K562 (cell line): ENCODE data around the gene STK4. TPM values are rescaled to one million over a fixed set of nuclear protein-coding genes. Genes with fewer than 3 reads are reported as not detected.

Experiments
- ATAC-seq: fragments of 200-7000 bp; cut with Tn5 transposase; 3 replicates; pipeline ENCODE4 v1.9.1; 2020; ENCODE audit warnings: moderate library complexity
- BruUV-seq: library from RNA; stranded (reverse); fragments of 400-500 nt; replicated peaks from 2 replicates; lab custom pipeline; 2021; lab: Mats Ljungman, UMichigan
- CTCF ChIA-PET: fragments of 300-600 bp; formaldehyde crosslinking; extraction: SDS; loops from one replicate; lab custom pipeline; 2021; ENCODE audit warnings: low intra/inter-chr PET ratio; lab: Yijun Ruan, JAX
- POLR2A ChIA-PET: fragments of 300-600, 350-650 bp; sonication (Branson Sonifier 250); formaldehyde crosslinking; extraction: SDS; loops from one replicate; lab custom pipeline; 2021; ENCODE audit warnings: antibody characterized with exemption, inconsistent platforms; lab: Yijun Ruan, JAX
- DNase-seq, 4 experiments: peaks; one replicate each; pipeline versions ENCODE4 v3.0.0 to v3.0.0-alpha.2; 2011 to 2018; ENCODE audit warnings: low spot score in 3 of 4, mixed read lengths in 3 of 4; ENCODE audit errors: extremely low read depth in 1 of 4
- FAIRE-seq: peaks from 2 replicates; lab custom pipeline; 2011; peaks lifted over from hg19 to GRCh38; lab: Jason Lieb, UNC
- H2AFZ ChIP-seq: 2 replicates; pipeline ENCODE4 v1.6.0; 2011; ENCODE audit warnings: low read depth, low read length, control low read depth, inconsistent platforms
- H3K27ac ChIP-seq: fragments of 200-600 bp; 3 replicates; pipeline ENCODE4 v1.8.0; 2011; ENCODE audit warnings: low read depth, mild to moderate bottlenecking, control low read depth, inconsistent platforms, low read length, moderate library complexity, mixed read lengths; ENCODE audit errors: extremely low read depth
- H3K27me3 ChIP-seq, 2 experiments: fragments of 300-600 bp in 1 of 2; 2 replicates in 1 of 2; 3 replicates in 1 of 2; pipeline versions ENCODE4 v1.6.0 to v1.8.0; 2011; ENCODE audit warnings: inconsistent platforms in 2 of 2, low read length in 2 of 2, mild to moderate bottlenecking in 1 of 2, mixed read lengths in 1 of 2, moderate library complexity in 1 of 2; ENCODE audit not compliant: control insufficient read depth in 2 of 2, insufficient read depth in 2 of 2
- H3K36me3 ChIP-seq: fragments of 300-600 bp; 3 replicates; pipeline ENCODE4 v1.8.0; 2011; ENCODE audit warnings: mild to moderate bottlenecking, low read length, inconsistent platforms; ENCODE audit not compliant: control insufficient read depth, insufficient read depth
- H3K4me1 ChIP-seq, 2 experiments: fragments of 200-600 bp in 1 of 2; replicated peaks in 1 of 2; 2 replicates in 1 of 2; 3 replicates in 1 of 2; pipeline versions ENCODE4 v1.5.1 to v1.8.0; 2011; ENCODE audit warnings: inconsistent platforms in 2 of 2, low read length in 2 of 2, mild to moderate bottlenecking in 1 of 2, mixed read lengths in 1 of 2, moderate library complexity in 1 of 2; ENCODE audit not compliant: control insufficient read depth in 2 of 2, insufficient read depth in 2 of 2
- H3K4me2 ChIP-seq: 2 replicates; pipeline ENCODE4 v1.6.1; 2011; ENCODE audit warnings: low read length, control low read depth, inconsistent platforms, mixed read lengths; ENCODE audit not compliant: insufficient read depth
- H3K4me3 ChIP-seq: fragments of 200-600 bp; sonication (generic), shearing (Covaris generic); 2 replicates; pipeline ENCODE4 v1.5.1; 2016; ENCODE audit warnings: control low read depth, inconsistent platforms
- H3K79me2 ChIP-seq: fragments of 200-600 bp; 3 replicates; pipeline ENCODE4 v1.8.0; 2011; ENCODE audit warnings: low read length, inconsistent platforms; ENCODE audit not compliant: control insufficient read depth, insufficient read depth
- H3K9ac ChIP-seq, 2 experiments: 2 replicates each; pipeline versions ENCODE4 v1.6.0 to v1.6.1; 2011; ENCODE audit warnings: low read depth in 2 of 2, low read length in 2 of 2, control low read depth in 1 of 2, inconsistent platforms in 1 of 2, mild to moderate bottlenecking in 1 of 2, mixed read lengths in 1 of 2; ENCODE audit not compliant: insufficient read depth in 1 of 2
- H3K9me1 ChIP-seq: one replicate; pipeline ENCODE4 v1.6.0; 2011; ENCODE audit warnings: inconsistent platforms, mild to moderate bottlenecking, low read length, moderate library complexity; ENCODE audit not compliant: control insufficient read depth, insufficient read depth
- H3K9me3 ChIP-seq: replicated peaks from 2 replicates; pipeline ENCODE4 v1.5.1; 2011; ENCODE audit warnings: low read depth, low read length, inconsistent platforms; ENCODE audit not compliant: control insufficient read depth, insufficient read depth
- H4K20me1 ChIP-seq: replicated peaks from 2 replicates; pipeline ENCODE4 v1.6.1; 2011; ENCODE audit warnings: low read length, inconsistent platforms, mixed read lengths; ENCODE audit not compliant: control insufficient read depth, insufficient read depth
- ELF2 ChIP-seq: fragments of 250-450 bp; sonication (Bioruptor Pico); IDR thresholded peaks from 2 replicates; pipeline ENCODE4 v1.5.0; 2021; ENCODE audit warnings: mild to moderate bottlenecking
- EZH2 ChIP-seq: IDR thresholded peaks from 2 replicates; pipeline ENCODE4 v1.6.1; 2012; ENCODE audit warnings: low read depth, mild to moderate bottlenecking, inconsistent platforms, low read length, borderline replicate concordance
- FOXJ2 ChIP-seq: fragments of 200-800 bp; sonication (Bioruptor generic); IDR thresholded peaks from 2 replicates; pipeline ENCODE4 v1.6.1; 2016; ENCODE audit warnings: missing genetic modification characterization, missing compliant biosample characterization
- HNRNPK ChIP-seq: fragments of 200-400 bp; formaldehyde crosslinking; IDR thresholded peaks from one replicate; pipeline ENCODE4 v1.6.1; 2018; ENCODE audit warnings: mild to moderate bottlenecking, low read depth, low read length; ENCODE audit not compliant: poor library complexity, severe bottlenecking
- MEF2D ChIP-seq: conservative IDR thresholded peaks from 2 replicates; pipeline ENCODE4 v1.6.1; 2016; ENCODE audit warnings: low read depth, missing genetic modification characterization, missing compliant biosample characterization
- MYC ChIP-seq, 2 experiments: fragments of 250-450 bp in 1 of 2; sonication (Bioruptor Pico) in 1 of 2; IDR thresholded peaks; 2 replicates each; pipeline versions ENCODE4 v1.5.1 to v1.6.1; 2012 to 2021; ENCODE audit warnings: low read depth in 2 of 2, borderline replicate concordance in 1 of 2, improper control_type of control experiment in 1 of 2, low read length in 1 of 2, mild to moderate bottlenecking in 1 of 2, moderate library complexity in 1 of 2
- SMAD4 ChIP-seq: fragments of 250-450 bp; sonication (Bioruptor Pico); conservative IDR thresholded peaks from 2 replicates; pipeline ENCODE4 v1.8.0; 2021; ENCODE audit warnings: inconsistent platforms, mild to moderate bottlenecking, moderate library complexity
- SUPT5H ChIP-seq: fragments of 450-650 bp; IDR thresholded peaks from 2 replicates; pipeline ENCODE4 v1.6.1; 2016
- ZBTB17 ChIP-seq: fragments of 450-650 bp; formaldehyde crosslinking; IDR thresholded peaks from 2 replicates; pipeline ENCODE4 v1.4.0; 2020; ENCODE audit warnings: mild to moderate bottlenecking
- ZNF3 ChIP-seq: fragments of 250-450 bp; sonication (Bioruptor Pico); IDR thresholded peaks from 2 replicates; pipeline ENCODE4 v1.5.0; 2021; ENCODE audit warnings: mild to moderate bottlenecking, moderate library complexity
- WGBS: fragments of 100-300 bp; shearing (Covaris generic); methylation state at CpG from one replicate; pipeline ENCODE4 v1.1.6; 2016; ENCODE audit warnings: low coverage, mixed read lengths; ENCODE audit not compliant: insufficient coverage; ENCODE audit errors: missing lambda C conversion rate; 5-methylcytosine and 5-hydroxymethylcytosine counted together
- in situ Hi-C: fragments of 300-500 bp; cut with MboI; formaldehyde crosslinking; loops from 4 replicates; pipeline ENCODE4 v1.15.0; 2018; ENCODE audit warnings: inconsistent platforms, mixed read lengths
- intact Hi-C: fragments of 100-400 bp; cut with micrococcal nuclease; formaldehyde crosslinking; loops from 2 replicates; pipeline ENCODE4 v1.14.2; 2022
- polyA plus RNA-seq, 8 experiments: library from polyadenylated mRNA; depleted of rRNA in 4 of 8; stranded (reverse) in 5 of 8; unstranded in 3 of 8; fragments of >200 nt; fragmentation: Nextera tagmentation in 2 of 8; fragmentation: Illumina TruSeq in 1 of 8; extraction: Ambion mirVana in 2 of 8; extraction: Trizol in 1 of 8; gene quantifications; 2 replicates each; pipeline versions ENCODE4 v1.2.1 to v1.2.3, GENCODE V29; 2011 to 2014; ENCODE audit warnings: inconsistent platforms in 1 of 8, missing spikeins in 1 of 8
- total RNA-seq, 7 experiments: library from RNA; depleted of rRNA in 6 of 7; stranded (reverse); fragments of >200 nt in 6 of 7; fragmentation: Illumina TruSeq in 2 of 7; extraction: Trizol in 2 of 7; gene quantifications; 2 replicates each; pipeline versions ENCODE4 v1.2.1 to v1.2.3, GENCODE V29; 2011 to 2021; ENCODE audit warnings: low replicate concordance in 1 of 7
- TF ChIP-seq, protein P1 (sequence below): sonication (generic); formaldehyde crosslinking; IDR thresholded peaks from 2 replicates; pipeline ENCODE4 v1.8.1; 2023; ENCODE audit warnings: mild to moderate bottlenecking, missing genetic modification reagents

Gene STK4
- total and polyA plus RNA-seq, 9 of the 15 experiments (the other 6 are each of a cell fraction or from before 2014, with no cell fraction given): 11.9 to 30.6 (median 22.2) TPM

DNA sequence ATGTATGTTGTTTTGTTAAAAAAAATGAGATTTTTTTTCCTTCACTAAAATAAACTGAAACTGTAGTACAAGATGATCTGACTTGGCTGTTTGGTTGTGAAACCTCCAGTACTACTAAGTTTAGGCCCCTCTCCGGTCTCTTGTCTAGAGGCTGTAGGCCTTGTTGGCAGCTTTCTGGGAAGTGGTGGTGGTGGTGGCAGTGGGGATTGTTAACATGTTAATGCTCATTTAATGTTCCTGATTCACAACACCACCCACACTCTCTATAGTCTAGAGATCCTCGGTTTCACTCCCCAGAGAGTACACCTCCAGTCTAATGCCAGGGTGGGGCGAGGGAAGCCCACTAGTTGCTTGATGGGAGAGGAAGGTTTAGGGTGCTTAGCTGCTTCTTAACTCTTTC, 24.1 kb downstream of the STK4 start:
- intact Hi-C loops: no loop called here
- ChIA-PET POLR2A (interaction anchor here (0.7 to 1.3 kb wide), 2 partner anchors 16 to 30 kb away, joined by 5 read pairs; partner anchors contain the start of gene TOMM34), CTCF (interaction anchor here (0.6 kb wide), 1 partner anchor 1038 kb away, joined by 3 read pairs; no protein-coding TSS in a partner anchor)
- no TSS peak for BruUV-seq
- no peaks in the 10 kb centered on the region for H4K20me1 ChIP-seq
- TF ChIP-seq SMAD4 (CRISPR knock-in tag) (0 out of 2 replicates have a peak, but pooled peaks have one; percentile 22), ELF2 (CRISPR knock-in tag) (no peak)
- WGBS: 72% methylated on average over 3 of the region's 3 CpGs
- in situ Hi-C loops: no loop called here
- H3K4me2 ChIP-seq: no peak overlapping the region
- ATAC-seq (peak; percentile 58), DNase-seq (peak in 1 of 4 experiments; percentile 10), FAIRE-seq (no peak)
- H3K9ac ChIP-seq: no peak overlapping the region
- peaks cover 0 to 8% of the 10 kb centered on the region in 2 experiments; a peak in 4 of 5 replicates for H3K4me1 ChIP-seq
- peaks cover 24% of the 10 kb centered on the region for H3K79me2 ChIP-seq
- no peak overlapping the region for H2AFZ ChIP-seq
- H3K9me3 ChIP-seq: no peaks in the 10 kb centered on the region
- H3K36me3 ChIP-seq: peaks cover 45% of the 10 kb centered on the region
- peak overlapping the region; percentile 26; the same call in 1 of the 3 replicates for H3K27ac ChIP-seq
- no peaks in the 10 kb centered on the region for H3K27me3 ChIP-seq
- no peaks in the 10 kb centered on the region for H3K9me1 ChIP-seq
- no peak overlapping the region for H3K4me3 ChIP-seq

DNA sequence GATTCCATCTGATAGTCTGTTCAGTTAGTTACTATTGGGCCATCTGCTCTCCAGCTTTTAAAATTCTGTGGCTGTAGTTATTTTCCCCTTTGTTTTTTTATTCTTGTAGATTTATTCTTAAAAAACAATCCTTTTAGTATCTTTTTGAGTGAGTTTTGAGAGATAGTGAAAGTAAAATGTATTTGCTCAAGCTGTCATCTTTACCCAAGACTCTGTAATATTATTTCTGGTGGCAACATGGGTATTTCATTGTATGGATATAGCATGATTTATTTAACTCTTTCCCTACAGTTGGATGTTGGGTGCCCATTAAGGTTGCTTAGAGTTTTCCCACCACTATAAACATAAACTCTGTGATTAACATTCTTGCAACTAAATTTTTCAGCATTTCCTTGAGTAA, 24.6 kb downstream of the STK4 start:
- no peak for ATAC-seq
- no peak overlapping the region for H3K4me2 ChIP-seq
- POLR2A ChIA-PET: interaction anchor here (0.7 to 1.3 kb wide), 2 partner anchors 16 to 31 kb away, joined by 5 read pairs; partner anchors contain the start of gene TOMM34
- no peak for TF ChIP-seq MYC (IDR thresholded peaks at IDR 0.05; ENCODE audit: low read depth, low read length)
- no peak for TF ChIP-seq MYC (CRISPR knock-in tag; IDR thresholded peaks at IDR 0.05; ENCODE audit: borderline replicate concordance, low read depth)
- TF ChIP-seq FOXJ2: no peak
- no peak for TF ChIP-seq ZNF3 (CRISPR knock-in tag)
- TF ChIP-seq MEF2D: no peak
- no peak for TF ChIP-seq SUPT5H
- TF ChIP-seq HNRNPK: no peak
- TF ChIP-seq ZBTB17 (CRISPR knock-in tag): no peak
- TF ChIP-seq, protein P1, sequence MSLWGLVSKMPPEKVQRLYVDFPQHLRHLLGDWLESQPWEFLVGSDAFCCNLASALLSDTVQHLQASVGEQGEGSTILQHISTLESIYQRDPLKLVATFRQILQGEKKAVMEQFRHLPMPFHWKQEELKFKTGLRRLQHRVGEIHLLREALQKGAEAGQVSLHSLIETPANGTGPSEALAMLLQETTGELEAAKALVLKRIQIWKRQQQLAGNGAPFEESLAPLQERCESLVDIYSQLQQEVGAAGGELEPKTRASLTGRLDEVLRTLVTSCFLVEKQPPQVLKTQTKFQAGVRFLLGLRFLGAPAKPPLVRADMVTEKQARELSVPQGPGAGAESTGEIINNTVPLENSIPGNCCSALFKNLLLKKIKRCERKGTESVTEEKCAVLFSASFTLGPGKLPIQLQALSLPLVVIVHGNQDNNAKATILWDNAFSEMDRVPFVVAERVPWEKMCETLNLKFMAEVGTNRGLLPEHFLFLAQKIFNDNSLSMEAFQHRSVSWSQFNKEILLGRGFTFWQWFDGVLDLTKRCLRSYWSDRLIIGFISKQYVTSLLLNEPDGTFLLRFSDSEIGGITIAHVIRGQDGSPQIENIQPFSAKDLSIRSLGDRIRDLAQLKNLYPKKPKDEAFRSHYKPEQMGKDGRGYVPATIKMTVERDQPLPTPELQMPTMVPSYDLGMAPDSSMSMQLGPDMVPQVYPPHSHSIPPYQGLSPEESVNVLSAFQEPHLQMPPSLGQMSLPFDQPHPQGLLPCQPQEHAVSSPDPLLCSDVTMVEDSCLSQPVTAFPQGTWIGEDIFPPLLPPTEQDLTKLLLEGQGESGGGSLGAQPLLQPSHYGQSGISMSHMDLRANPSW: no peak
- no peak for TF ChIP-seq EZH2

More for the DNA sequence above, 24.6 kb downstream of the STK4 start:
- peak overlapping the region; percentile 26; the same call in 1 of the 3 replicates for H3K27ac ChIP-seq
- no peak for FAIRE-seq
- in situ Hi-C loops: no loop called here
- H3K4me3 ChIP-seq: no peak overlapping the region
- no peaks in the 10 kb centered on the region for H3K9me1 ChIP-seq
- H2AFZ ChIP-seq: no peak overlapping the region
- BruUV-seq: no TSS peak
- CTCF ChIA-PET: interaction anchor here (0.6 kb wide), 1 partner anchor 1038 kb away, joined by 3 read pairs; no protein-coding TSS in a partner anchor
- no peaks in the 10 kb centered on the region for H4K20me1 ChIP-seq
- peaks cover 0 to 8% of the 10 kb centered on the region in 2 experiments; a peak in 4 of 5 replicates for H3K4me1 ChIP-seq
- H3K79me2 ChIP-seq: peaks cover 24% of the 10 kb centered on the region
- no peaks in the 10 kb centered on the region for H3K27me3 ChIP-seq
- no peaks in the 10 kb centered on the region for H3K9me3 ChIP-seq
- no peak for DNase-seq
- H3K9ac ChIP-seq: no peak overlapping the region
- intact Hi-C loops: no loop called here
- H3K36me3 ChIP-seq: peaks cover 45% of the 10 kb centered on the region
